ENCODE results near the gene RPS6KA5.

Gene RPS6KA5

GRCh38 chr14:90936757-90937440, 123.5 kb downstream of the RPS6KA5 start:
- no peak for DNase-seq

GRCh38 chr14:90924621-90925340, 135.7 kb downstream of the RPS6KA5 start:
- DNase-seq: no peak

- DNase-seq: no peak
Measured at GRCh38 chr14:90922141-90922540, 138.3 kb downstream of the RPS6KA5 start.

GRCh38 chr14:90911121-90911520, 149.3 kb downstream of the RPS6KA5 start:
- DNase-seq: no peak

- no peak for DNase-seq
Measured at GRCh38 chr14:90907178-90907577, 153.3 kb downstream of the RPS6KA5 start.

- DNase-seq: no peak
Measured at GRCh38 chr14:90905531-90905930, 154.9 kb downstream of the RPS6KA5 start.

GRCh38 chr14:90903101-90903500, 157.3 kb downstream of the RPS6KA5 start:
- peak; percentile 56 for DNase-seq

GRCh38 chr14:90900476-90901083, 159.9 kb downstream of the RPS6KA5 start:
- DNase-seq: no peak

- DNase-seq: no peak
Measured at GRCh38 chr14:90897022-90897421, 163.4 kb downstream of the RPS6KA5 start.

GRCh38 chr14:90894241-90894640, 166.2 kb downstream of the RPS6KA5 start:
- DNase-seq: no peak

- no peak for DNase-seq
Measured at GRCh38 chr14:90893510-90893909, 166.9 kb downstream of the RPS6KA5 start.

GRCh38 chr14:90892970-90893369, 167.5 kb downstream of the RPS6KA5 start:
- DNase-seq: no peak

- no peak for DNase-seq
Measured at GRCh38 chr14:90891326-90891725, 169.1 kb downstream of the RPS6KA5 start.

- DNase-seq: no peak
Measured at GRCh38 chr14:90890322-90891020, 170.0 kb downstream of the RPS6KA5 start.

GRCh38 chr14:90886297-90886815, 174.1 kb downstream of the RPS6KA5 start:
- DNase-seq: no peak

- peak; percentile 6 for DNase-seq
Measured at GRCh38 chr14:90883782-90884181, 176.7 kb downstream of the RPS6KA5 start.

- no peak for DNase-seq
Measured at GRCh38 chr14:90883197-90883596, 177.2 kb downstream of the RPS6KA5 start.

GRCh38 chr14:90880282-90880681, 180.2 kb downstream of the RPS6KA5 start:
- DNase-seq: no peak

GRCh38 chr14:90874599-90874998, 185.8 kb downstream of the RPS6KA5 start:
- DNase-seq: no peak

GRCh38 chr14:90871605-90872233, 188.7 kb downstream of the RPS6KA5 start:
- DNase-seq: no peak

- DNase-seq: no peak
Measured at GRCh38 chr14:90870950-90871604, 189.4 kb downstream of the RPS6KA5 start.

- DNase-seq: no peak
Measured at GRCh38 chr14:90867501-90867900, 192.9 kb downstream of the RPS6KA5 start.
